GM10847 (cell line): ENCODE results near the gene REXO1.

Experiments used
- POLR2A ChIP-seq: IDR thresholded peaks from 2 replicates; pipeline ENCODE4 v1.6.1; 2011; ENCODE audit not compliant: insufficient read length; ENCODE audit errors: extremely low read depth

Gene REXO1

DNA sequence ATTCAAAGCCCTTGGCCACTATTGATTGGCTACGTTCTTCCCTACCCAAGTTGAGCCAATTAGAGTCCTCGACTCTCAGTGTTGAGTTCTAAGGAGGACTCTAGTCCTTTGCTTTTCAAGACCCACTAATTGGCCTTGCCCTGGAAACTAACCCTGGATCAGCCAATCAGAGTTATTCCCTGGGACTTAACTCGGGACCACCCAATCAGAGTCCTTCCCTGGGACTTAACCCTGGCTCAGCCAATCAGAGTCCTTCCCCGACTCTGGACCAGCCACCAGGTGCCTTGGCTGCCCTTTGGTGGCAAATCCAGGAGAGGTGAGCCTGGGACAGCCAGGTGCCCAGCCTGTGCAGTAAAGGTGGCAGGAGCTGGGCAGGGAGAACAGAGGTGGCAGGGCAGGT, 64.9 kb downstream of the REXO1 start:
- TF ChIP-seq POLR2A, result no peak

DNA sequence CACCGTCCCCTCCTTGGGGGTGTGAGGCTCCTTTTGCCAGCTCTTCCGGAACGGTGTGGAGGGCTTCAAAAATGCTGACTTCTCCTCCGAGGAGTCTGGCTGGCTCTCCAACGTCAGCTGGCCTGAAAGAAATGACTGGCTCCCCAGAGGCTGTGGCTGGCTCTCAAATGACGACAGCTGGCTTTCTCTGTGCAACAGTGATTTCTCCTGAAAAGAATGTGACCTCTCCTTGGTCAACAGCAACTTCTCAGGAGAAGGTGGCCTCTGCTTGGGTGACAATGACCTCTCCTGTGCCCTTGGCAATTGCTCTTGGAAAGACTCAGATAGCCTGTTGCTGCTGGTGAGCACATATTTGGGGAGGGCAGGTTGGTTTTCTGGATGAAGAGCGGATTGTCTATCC, 65.8 kb downstream of the REXO1 start:
- TF ChIP-seq POLR2A, result no peak

DNA sequence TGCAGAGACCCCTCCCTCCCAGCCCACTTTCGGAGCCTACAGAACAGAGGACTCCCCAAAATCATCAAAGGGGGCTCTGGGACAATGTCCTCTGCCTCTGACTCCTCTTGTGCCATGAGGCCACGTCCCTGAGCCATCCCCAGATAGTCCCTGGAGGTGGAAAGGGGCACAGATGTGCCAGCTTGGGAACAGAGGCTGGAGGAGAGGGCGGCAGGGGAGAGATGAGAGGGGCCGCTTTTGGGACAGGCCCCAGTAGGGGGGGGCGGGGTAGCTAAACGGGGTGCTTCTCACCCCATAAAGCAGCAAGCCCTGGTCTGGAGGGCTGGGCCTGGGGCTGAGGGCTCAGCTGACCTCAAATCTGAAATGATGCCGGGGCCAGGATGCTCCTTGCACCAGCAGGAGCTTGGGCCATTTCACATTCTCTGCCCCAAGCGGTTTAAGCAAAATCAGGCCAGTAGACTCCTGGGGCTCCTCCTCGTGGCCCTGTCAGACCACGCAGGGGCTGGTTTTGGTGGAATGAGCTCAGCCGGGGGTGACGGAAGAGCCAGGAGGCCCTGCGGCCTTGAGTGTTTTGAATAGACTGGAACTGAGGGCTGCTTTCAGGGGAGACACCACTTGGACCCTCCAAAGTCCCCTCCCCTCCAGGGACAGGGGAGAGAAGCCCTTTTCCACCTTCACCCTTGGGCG, 67.9 kb downstream of the REXO1 start:
- no peak for TF ChIP-seq POLR2A

DNA sequence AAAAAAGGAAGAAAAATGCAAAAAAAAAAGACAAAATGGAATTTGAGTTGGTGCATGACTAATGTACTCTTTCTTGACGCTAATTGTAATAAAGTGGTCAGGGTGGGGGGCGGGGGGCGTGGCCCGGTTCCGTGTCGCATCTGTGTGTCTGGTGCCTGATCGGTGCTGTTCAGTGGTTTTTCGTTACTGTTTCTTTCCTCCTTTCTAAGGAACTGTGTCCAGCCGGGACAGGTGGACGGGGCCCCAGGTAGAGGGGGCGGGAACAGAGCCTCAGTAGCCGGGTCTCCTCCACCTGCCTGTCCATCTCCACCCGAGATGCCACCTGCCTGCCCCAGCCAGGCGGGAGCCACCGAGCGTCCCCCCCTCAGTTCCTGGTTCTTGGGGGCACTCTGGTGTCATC, 68.7 kb downstream of the REXO1 start:
- no peak for TF ChIP-seq POLR2A

DNA sequence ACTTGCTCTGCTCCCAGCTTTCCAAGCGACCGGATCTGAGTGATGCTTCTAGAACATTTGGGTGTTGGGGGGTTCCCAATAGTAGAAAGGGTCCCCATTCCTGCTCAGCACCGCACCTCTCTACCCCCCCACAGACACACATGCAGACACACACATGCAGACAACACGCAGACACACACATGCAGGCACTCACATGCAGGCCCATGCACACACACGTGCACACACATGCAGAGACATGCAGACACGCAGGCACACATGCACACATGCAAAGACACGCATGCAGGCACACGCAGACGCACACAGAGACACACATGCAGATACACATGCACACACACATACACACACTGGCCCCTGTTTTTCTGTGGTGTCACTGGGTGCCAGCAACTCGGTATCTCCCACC, 71.1 kb downstream of the REXO1 start:
- TF ChIP-seq POLR2A, result no peak

GRCh38 chr19:1776606-1777147, 71.6 kb downstream of the REXO1 start:
- TF ChIP-seq POLR2A, result no peak

GRCh38 chr19:1775951-1776605, 72.2 kb downstream of the REXO1 start:
- TF ChIP-seq POLR2A, result no peak

DNA sequence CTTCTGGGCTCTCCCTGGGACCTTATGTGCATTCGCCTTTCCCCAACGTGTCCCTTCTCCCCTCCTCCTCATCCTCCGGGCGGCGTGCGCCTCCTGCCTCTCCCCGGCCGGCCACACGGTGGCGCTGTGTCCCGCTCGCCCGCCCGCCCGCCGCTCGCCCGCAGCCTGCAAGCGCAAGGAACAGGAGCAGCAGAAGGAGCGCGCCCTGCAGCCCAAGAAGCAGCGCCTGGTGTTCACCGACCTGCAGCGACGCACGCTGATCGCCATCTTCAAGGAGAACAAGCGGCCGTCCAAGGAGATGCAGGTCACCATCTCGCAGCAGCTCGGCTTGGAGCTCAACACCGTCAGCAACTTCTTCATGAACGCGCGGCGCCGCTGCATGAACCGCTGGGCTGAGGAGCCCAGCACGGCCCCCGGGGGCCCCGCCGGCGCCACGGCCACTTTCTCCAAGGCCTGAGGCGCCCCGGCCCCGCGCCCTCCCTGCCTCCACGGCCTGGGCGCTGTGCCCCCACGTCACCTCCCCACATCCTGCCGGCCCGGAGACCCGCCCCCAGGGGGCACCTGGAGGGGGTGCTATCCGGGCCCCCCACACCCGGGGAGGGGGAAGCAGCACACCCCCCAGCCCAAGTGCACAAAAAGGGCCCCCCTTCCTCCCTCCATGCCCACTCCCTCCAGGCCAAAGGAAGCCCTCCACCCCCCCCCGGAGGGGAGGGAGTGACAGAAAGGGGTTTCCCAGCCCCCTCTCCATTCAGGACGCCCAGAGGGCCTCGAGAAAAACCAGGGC, 73.1 kb downstream of the REXO1 start:
- TF ChIP-seq POLR2A, result no peak

- TF ChIP-seq POLR2A, result no peak
These were observed 75.1 kb downstream of the REXO1 start for GRCh38 chr19:1773184-1773583.

DNA sequence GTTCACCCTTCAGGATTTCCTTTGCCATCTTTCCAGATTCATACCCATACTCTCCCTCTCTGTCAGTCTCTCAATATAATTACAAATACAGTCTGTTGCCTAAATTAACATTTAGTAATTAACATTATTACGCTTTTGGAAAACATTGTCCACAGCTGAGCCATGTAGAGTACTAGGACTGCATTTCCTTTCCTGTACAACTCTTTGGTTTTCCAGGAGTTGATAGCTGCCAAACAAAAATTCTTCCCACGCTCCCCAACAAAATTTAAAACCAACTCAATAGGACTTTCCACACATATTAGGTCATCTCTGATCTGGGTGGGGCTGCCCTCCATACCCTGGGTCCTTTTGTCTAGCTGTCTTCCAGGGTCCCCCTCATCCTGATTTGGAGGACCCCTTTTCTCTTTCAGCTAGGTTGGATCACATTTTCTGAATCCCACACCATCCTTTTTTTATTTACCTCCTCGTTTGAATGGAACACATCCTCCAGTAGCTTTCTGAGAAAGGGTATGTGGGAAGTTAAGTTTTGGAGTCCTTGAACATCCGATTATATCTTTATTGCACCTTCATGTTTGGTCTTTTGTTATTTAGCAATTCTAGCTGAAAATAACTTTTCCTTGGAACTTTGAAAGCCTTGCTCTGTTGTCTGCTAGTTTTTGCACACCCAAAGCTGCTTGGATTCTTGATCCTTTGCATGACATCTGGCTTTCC, 77.3 kb downstream of the REXO1 start:
- no peak for TF ChIP-seq POLR2A

DNA sequence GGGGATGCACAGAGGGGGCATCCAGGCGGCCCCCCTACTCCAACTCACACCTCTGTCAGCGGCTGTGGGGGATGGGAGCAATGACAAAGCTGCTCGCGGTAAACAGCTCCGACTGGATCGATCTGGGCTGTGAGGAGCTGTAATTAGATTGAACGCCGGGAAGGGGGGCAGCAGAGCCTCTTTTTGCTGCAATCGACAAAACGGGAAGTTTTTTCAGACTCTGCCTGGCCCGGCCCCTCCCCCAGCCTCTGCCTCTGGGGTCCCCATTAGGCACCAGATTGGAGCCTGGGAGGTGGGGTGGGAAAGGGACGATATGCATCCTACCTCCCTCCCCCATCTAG, 78.7 kb downstream of the REXO1 start:
- TF ChIP-seq POLR2A, result no peak

- no peak for TF ChIP-seq POLR2A
These were observed 79.2 kb downstream of the REXO1 start for GRCh38 chr19:1768918-1769644.

- no peak for TF ChIP-seq POLR2A
These were observed 80.0 kb downstream of the REXO1 start for GRCh38 chr19:1768248-1768647.

DNA sequence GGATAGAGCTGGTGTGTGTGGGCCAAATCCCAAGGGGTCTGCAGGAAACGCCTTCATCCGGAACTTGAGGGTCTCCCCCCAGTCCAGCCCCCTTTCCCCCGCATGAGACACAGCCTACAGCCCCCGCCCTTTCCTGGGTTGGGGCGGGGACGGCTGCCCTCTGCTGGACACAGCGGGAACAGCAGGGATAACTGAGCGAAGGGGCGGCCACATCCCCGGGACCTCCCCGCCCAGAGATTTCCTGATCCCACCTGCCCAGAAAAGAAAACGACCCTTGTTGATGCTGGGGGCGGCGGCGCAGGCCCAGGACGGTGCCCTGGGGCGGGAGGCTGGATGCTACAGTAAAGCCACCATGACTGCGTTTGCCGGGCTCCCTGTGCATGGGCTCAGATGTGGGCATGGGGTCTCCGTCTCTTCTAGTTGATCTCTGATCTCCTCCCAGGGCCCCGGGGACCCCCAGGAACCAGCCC, 80.8 kb downstream of the REXO1 start:
- TF ChIP-seq POLR2A, result no peak
